HG03521 (cell line): ENCODE measurements around the gene FN3K.

Experiments
- ATAC-seq: cut with Tn5 transposase; IDR thresholded peaks from one replicate; pipeline ENCODE4 v1.9.1; 2021; ENCODE audit warnings: mild to moderate bottlenecking, moderate library complexity; ENCODE audit not compliant: unreplicated experiment

Gene FN3K

GRCh38 chr17:82734987-82735866, at the start of gene FN3K:
FN3K (plus strand) TSS chr17:82735615; CDS start chr17:82735637, 22 bp downstream.
- ATAC-seq, result no peak

- ATAC-seq, result no peak
Observed at GRCh38 chr17:82686366-82687324, 48.8 kb upstream of the FN3K start.

- ATAC-seq, result no peak
Observed at GRCh38 chr17:82687375-82687861, 48.0 kb upstream of the FN3K start.

- no peak for ATAC-seq
Observed at GRCh38 chr17:82687871-82688270, 47.5 kb upstream of the FN3K start.

GRCh38 chr17:82689077-82689476, 46.3 kb upstream of the FN3K start:
- no peak for ATAC-seq

- no peak for ATAC-seq
Observed at GRCh38 chr17:82690786-82691489, 44.5 kb upstream of the FN3K start.

GRCh38 chr17:82691714-82692113, 43.7 kb upstream of the FN3K start:
- ATAC-seq, result no peak

GRCh38 chr17:82692268-82692667, 43.1 kb upstream of the FN3K start:
- no peak for ATAC-seq

GRCh38 chr17:82693168-82693867, 42.1 kb upstream of the FN3K start:
- ATAC-seq, result no peak

GRCh38 chr17:82694647-82695046, 40.8 kb upstream of the FN3K start:
- no peak for ATAC-seq

GRCh38 chr17:82696259-82696658, 39.2 kb upstream of the FN3K start:
- no peak for ATAC-seq

GRCh38 chr17:82696916-82697807, 38.3 kb upstream of the FN3K start:
- ATAC-seq, result no peak

GRCh38 chr17:82697808-82698064, 37.7 kb upstream of the FN3K start:
- no peak for ATAC-seq

- ATAC-seq, result peak; percentile 95
Observed at GRCh38 chr17:82698065-82698973, 37.1 kb upstream of the FN3K start, which contains the start of gene RAB40B. RAB40B (minus strand) TSS chr17:82698698; CDS start chr17:82698596, 102 bp downstream.

GRCh38 chr17:82698974-82699442, 36.4 kb upstream of the FN3K start:
- peak; percentile 4 for ATAC-seq

GRCh38 chr17:82699551-82699950, 35.9 kb upstream of the FN3K start:
- ATAC-seq, result no peak

- ATAC-seq, result no peak
Observed at GRCh38 chr17:82702231-82702927, 33.0 kb upstream of the FN3K start.
